HG03039 (cell line): ENCODE measurements around the gene TRUB2.
A peak's percentile ranks its signal among the peaks of the same experiment; 100 is the strongest.

ENCODE experiments used
- ATAC-seq: cut with Tn5 transposase; IDR thresholded peaks from one replicate; pipeline ENCODE4 v1.9.1; 2021; ENCODE audit warnings: mild to moderate bottlenecking, moderate library complexity; ENCODE audit not compliant: unreplicated experiment

The TRUB2 gene

GRCh38 chr9:128322404-128323211, at the start of gene TRUB2, which contains the start of gene COQ4:
Gene TRUB2, minus strand, starts transcription at chr9:128322447. Its CDS starts 39 bp downstream, at chr9:128322408.
Gene COQ4, plus strand, starts transcription at chr9:128322839. Its CDS starts 20 bp downstream, at chr9:128322859.
- peak; percentile 69 for ATAC-seq

GRCh38 chr9:128371630-128372117, 49.4 kb upstream of the TRUB2 start:
- ATAC-seq, result no peak

GRCh38 chr9:128370752-128371629, 48.7 kb upstream of the TRUB2 start, which contains the start of gene URM1:
Gene URM1, plus strand, starts transcription at chr9:128371374. Its CDS starts 7 bp downstream, at chr9:128371381.
- peak; percentile 84 for ATAC-seq

- no peak for ATAC-seq
Measured at GRCh38 chr9:128370367-128370751, 48.1 kb upstream of the TRUB2 start.

GRCh38 chr9:128369024-128369706, 46.9 kb upstream of the TRUB2 start:
- no peak for ATAC-seq

GRCh38 chr9:128365525-128365924, 43.3 kb upstream of the TRUB2 start:
- ATAC-seq, result no peak

GRCh38 chr9:128362774-128363173, 40.5 kb upstream of the TRUB2 start:
- ATAC-seq, result no peak

- no peak for ATAC-seq
Measured at GRCh38 chr9:128361986-128362646, 39.9 kb upstream of the TRUB2 start.

- no peak for ATAC-seq
Measured at GRCh38 chr9:128361296-128361985, 39.2 kb upstream of the TRUB2 start.

GRCh38 chr9:128360826-128361225, 38.6 kb upstream of the TRUB2 start:
- no peak for ATAC-seq

- ATAC-seq, result no peak
Measured at GRCh38 chr9:128358861-128359260, 36.6 kb upstream of the TRUB2 start.

GRCh38 chr9:128358090-128358489, 35.8 kb upstream of the TRUB2 start:
- no peak for ATAC-seq

- ATAC-seq, result no peak
Measured at GRCh38 chr9:128355451-128355850, 33.2 kb upstream of the TRUB2 start.

- ATAC-seq, result no peak
Measured at GRCh38 chr9:128349772-128350171, 27.5 kb upstream of the TRUB2 start.

GRCh38 chr9:128349125-128349524, 26.9 kb upstream of the TRUB2 start:
- no peak for ATAC-seq

- ATAC-seq, result no peak
Measured at GRCh38 chr9:128344931-128345605, 22.8 kb upstream of the TRUB2 start.

- no peak for ATAC-seq
Measured at GRCh38 chr9:128343855-128344254, 21.6 kb upstream of the TRUB2 start.

- no peak for ATAC-seq
Measured at GRCh38 chr9:128342971-128343680, 20.9 kb upstream of the TRUB2 start.

- ATAC-seq, result no peak
Measured at GRCh38 chr9:128341435-128341849, 19.2 kb upstream of the TRUB2 start.
